GM12801 (cell line): ENCODE data around the gene DAPK1.

Experiments used
- TF ChIP-seq, protein P1 (sequence below): IDR thresholded peaks from one replicate; pipeline ENCODE4 v1.5.1; 2011; ENCODE audit warnings: control low read depth; ENCODE audit not compliant: insufficient read length; ENCODE audit errors: extremely low read depth

The DAPK1 gene

DNA sequence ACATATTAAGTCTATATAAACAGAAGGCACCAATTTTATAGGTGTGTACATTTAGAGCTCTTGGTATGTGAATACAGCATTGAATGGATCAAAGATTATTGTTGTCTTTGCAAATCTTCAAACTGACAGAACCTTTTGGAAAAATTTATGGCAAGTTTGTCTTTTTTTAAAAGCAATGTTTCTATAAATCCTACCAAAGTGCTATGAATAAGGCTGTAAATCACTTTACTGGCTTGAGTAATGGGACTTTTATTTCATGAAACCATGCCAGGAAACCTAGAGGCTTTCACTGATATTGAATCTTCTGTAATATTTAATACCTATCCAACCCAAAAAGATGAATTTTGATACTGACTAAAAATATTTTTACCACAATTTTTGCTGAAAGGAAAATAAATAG lies 7.4 kb upstream of the DAPK1 start:
- TF ChIP-seq, protein P1, sequence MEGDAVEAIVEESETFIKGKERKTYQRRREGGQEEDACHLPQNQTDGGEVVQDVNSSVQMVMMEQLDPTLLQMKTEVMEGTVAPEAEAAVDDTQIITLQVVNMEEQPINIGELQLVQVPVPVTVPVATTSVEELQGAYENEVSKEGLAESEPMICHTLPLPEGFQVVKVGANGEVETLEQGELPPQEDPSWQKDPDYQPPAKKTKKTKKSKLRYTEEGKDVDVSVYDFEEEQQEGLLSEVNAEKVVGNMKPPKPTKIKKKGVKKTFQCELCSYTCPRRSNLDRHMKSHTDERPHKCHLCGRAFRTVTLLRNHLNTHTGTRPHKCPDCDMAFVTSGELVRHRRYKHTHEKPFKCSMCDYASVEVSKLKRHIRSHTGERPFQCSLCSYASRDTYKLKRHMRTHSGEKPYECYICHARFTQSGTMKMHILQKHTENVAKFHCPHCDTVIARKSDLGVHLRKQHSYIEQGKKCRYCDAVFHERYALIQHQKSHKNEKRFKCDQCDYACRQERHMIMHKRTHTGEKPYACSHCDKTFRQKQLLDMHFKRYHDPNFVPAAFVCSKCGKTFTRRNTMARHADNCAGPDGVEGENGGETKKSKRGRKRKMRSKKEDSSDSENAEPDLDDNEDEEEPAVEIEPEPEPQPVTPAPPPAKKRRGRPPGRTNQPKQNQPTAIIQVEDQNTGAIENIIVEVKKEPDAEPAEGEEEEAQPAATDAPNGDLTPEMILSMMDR = no peak

DNA sequence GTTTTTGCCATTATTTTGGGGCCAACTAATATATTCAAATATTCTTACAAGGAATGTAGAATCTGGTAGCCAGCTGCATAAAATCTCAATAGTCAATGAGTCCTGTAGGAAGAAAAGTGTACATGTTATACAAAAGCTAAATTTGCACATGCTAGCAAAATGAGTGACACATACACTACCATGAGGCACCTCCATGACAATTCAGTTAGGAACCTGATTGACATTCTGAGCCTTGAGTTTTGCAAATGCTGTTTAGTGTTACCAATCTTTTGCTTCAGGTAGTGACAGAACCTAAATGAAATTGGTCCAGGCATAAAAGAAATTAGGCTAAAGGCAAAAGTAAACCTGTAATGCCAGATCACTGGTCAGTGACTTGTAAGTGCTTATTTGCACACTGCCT lies 6.8 kb upstream of the DAPK1 start:
- TF ChIP-seq, protein P1 = no peak

DNA sequence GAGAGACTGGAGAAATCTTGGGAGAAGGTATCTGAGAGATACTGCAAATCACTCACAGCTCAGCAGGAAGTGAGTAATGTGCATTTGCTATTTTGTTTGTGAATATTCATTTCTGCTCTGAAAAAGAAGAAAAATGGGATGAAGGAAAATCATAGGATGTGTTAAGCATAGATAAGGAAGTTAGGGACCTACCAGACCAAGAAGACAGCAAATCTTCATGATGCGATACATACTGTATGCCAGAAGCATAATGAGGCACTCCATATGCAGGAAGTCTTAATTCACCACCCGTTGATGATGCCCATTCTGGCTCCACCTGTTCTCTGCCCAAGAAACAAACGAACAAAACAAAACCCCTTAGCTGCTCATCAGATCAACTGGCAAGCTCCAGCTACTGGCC lies 6.1 kb upstream of the DAPK1 start:
- TF ChIP-seq, protein P1 = no peak

DNA sequence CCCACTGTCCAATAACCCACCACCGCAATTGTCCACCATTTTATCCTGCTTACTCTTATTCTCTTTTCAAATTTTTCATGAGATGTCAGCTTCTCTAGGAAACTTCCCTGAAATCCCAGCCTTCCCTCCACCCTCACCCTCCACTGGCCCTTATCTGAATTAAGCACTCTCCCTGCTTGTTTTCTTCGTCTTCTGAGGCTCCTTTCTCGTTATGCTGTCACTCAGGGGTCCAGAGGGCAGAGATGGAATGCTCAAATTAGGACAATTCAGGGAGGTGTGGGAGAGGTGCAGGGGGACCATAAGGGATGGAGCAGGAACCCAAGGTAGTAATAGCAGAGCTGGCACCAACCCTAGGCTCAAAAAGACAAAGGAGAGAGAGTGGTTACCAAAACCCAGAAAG lies 5.0 kb upstream of the DAPK1 start:
- TF ChIP-seq, protein P1 = no peak

DNA sequence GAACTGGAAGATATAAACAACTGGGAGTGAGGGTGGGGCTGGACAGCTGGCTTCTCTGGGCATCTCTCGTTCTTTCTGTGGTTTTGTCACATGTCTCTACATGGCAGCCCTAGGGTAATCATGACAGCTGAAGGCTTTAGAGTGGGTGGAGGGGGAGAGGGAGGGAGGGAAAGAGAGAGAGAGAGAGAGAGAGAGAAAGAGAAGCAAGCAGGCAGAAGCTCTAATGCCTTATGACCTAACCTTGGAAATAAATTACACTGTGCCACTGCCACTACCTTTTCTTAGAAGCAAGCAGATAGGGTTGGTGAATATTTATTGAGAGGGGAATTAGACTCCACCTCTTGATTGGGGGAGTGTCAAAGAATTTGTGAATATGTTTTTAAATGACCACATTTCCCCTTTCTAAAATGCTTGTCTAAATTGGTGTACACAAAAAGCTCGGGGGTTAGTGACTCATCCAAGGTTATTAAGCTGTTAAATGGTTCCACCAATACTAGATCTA lies 2.6 kb upstream of the DAPK1 start:
- TF ChIP-seq, protein P1 = no peak

DNA sequence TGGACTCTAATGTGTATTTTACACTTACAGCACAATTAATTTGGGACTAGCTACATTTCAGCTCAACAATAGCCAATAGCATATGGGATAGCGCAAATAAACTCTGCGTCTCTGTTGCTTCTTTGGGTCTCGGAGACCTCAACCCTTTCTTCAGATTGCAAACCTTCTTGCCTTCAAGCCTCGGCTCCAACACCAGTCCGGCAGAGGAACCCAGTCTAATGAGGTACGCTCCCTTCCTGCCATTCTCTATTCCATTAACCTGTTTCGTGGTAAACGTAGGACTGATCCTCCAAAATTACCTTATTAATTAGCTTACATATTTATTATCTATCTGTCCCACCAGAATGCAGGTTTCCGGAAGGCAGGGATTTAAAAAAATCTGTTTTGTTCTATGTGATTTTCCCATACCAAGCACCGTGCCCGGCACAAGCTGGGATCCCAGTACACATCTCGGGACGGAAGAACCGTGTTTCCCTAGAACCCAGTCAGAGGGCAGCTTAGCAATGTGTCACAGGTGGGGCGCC lies 525 bp upstream of the DAPK1 start:
- TF ChIP-seq, protein P1 = no peak

DNA sequence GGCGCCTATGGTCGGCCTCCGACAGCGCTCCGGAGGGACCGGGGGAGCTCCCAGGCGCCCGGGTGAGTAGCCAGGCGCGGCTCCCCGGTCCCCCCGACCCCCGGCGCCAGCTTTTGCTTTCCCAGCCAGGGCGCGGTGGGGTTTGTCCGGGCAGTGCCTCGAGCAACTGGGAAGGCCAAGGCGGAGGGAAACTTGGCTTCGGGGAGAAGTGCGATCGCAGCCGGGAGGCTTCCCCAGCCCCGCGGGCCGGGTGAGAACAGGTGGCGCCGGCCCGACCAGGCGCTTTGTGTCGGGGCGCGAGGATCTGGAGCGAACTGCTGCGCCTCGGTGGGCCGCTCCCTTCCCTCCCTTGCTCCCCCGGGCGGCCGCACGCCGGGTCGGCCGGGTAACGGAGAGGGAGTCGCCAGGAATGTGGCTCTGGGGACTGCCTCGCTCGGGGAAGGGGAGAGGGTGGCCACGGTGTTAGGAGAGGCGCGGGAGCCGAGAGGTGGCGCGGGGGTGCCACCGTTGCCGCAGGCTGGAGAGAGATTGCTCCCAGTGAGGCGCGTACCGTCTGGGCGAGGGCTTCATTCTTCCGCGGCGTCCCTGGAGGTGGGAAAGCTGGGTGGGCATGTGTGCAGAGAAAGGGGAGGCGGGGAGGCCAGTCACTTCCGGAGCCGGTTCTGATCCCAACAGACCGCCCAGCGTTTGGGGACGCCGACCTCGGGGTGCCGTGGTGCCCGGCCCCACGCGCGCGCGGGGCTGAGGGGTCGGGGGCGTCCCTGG lies 561 bp downstream of the DAPK1 start:
- TF ChIP-seq, protein P1 = no peak
